Amniotic stem cell (primary cell): ENCODE measurements around the gene ISL2.
A peak's percentile ranks its signal among the peaks of the same experiment; 100 is the strongest.
"Not testable (repeated sequence)": the region's sequence is repeated elsewhere in the genome, so short reads cannot be mapped to it uniquely, and the experiment has no call there.

Experiments used
- DNase-seq: peaks from one replicate; lab custom pipeline; 2025; lab: John Stamatoyannopoulos, UW

Gene ISL2

GRCh38 chr15:76336254-76337058 is at the start of gene ISL2:
Gene ISL2, plus strand, starts transcription at chr15:76336773. Its CDS starts 111 bp downstream, at chr15:76336884.
- no peak for DNase-seq

GRCh38 chr15:76289582-76289981 is 47.0 kb upstream of the ISL2 start:
- no peak for DNase-seq

- no peak for DNase-seq
Measured at GRCh38 chr15:76293361-76293760, 43.2 kb upstream of the ISL2 start.

GRCh38 chr15:76294463-76294862 is 42.1 kb upstream of the ISL2 start:
- DNase-seq, result not testable (repeated sequence)

- no peak for DNase-seq
Measured at GRCh38 chr15:76296849-76297248, 39.7 kb upstream of the ISL2 start.

- DNase-seq, result not testable (repeated sequence)
Measured at GRCh38 chr15:76297951-76298350, 38.6 kb upstream of the ISL2 start.

- no peak for DNase-seq
Measured at GRCh38 chr15:76298986-76299385, 37.6 kb upstream of the ISL2 start.

GRCh38 chr15:76299786-76300185 is 36.8 kb upstream of the ISL2 start:
- DNase-seq, result no peak

GRCh38 chr15:76303909-76304308 is 32.7 kb upstream of the ISL2 start:
- no peak for DNase-seq

- no peak for DNase-seq
Measured at GRCh38 chr15:76309601-76310330, 26.8 kb upstream of the ISL2 start.

GRCh38 chr15:76310475-76311099 is 26.0 kb upstream of the ISL2 start:
- DNase-seq, result no peak

- peak; percentile 94 for DNase-seq
Measured at GRCh38 chr15:76311100-76311953, 25.2 kb upstream of the ISL2 start, which contains the start of gene ETFA. Gene ETFA, minus strand, starts transcription at chr15:76311469. Its CDS starts 81 bp downstream, at chr15:76311388.

GRCh38 chr15:76312540-76313174 is 23.9 kb upstream of the ISL2 start:
- no peak for DNase-seq

GRCh38 chr15:76313175-76313567 is 23.4 kb upstream of the ISL2 start:
- not testable (repeated sequence) for DNase-seq

GRCh38 chr15:76313731-76314130 is 22.8 kb upstream of the ISL2 start:
- DNase-seq, result no peak

- DNase-seq, result no peak
Measured at GRCh38 chr15:76320012-76320411, 16.6 kb upstream of the ISL2 start.

- DNase-seq, result no peak
Measured at GRCh38 chr15:76321171-76321570, 15.4 kb upstream of the ISL2 start.

- no peak for DNase-seq
Measured at GRCh38 chr15:76321602-76322001, 15.0 kb upstream of the ISL2 start.

- no peak for DNase-seq
Measured at GRCh38 chr15:76324066-76324465, 12.5 kb upstream of the ISL2 start.

- DNase-seq, result no peak
Measured at GRCh38 chr15:76325704-76326103, 10.9 kb upstream of the ISL2 start.
